ENCODE results near the gene CPLX1.
A peak's percentile ranks its signal among the peaks of the same experiment; 100 is the strongest.

The CPLX1 gene

DNA sequence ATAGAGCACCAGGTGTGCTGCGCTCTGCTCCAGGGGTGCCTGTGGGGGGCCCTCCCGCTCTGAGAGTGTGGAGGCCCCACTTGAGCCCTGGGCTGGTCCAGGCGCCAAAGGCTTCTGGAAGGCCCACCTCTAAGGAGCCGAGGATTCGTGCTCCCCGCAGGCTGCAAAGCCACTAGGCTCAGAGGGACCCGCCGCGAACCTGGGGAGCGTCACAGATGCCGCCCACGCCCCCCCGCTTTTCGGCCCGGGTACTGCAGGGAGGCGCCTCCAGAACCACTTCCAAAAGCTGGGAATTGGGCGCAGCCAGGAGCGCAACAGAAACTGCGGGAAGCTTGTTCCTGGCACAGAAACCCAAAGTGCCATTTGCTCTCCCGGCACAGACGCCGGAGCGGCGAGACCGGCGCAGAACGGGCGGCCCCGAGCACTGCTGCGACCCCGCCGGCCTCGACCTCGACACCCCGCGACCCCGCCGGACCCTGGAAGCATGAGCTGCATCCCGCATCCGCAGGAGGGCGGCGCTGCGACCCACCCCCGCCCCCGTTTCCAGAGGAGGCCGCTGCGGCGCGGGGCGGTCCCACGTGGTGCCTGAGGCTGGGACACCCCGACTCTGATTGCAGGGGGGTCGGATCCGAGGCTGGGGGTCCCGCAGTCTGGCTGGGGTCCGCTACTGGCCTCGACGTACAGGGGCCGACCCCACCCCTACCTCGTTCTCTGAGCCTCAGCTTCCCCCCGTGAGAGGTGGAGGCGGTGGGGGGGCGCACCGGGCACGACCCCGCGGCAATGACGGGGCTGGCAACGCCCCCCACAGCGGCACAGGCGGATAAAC lies 30.8 kb downstream of the CPLX1 start:
- TF ChIP-seq, protein P1, sequence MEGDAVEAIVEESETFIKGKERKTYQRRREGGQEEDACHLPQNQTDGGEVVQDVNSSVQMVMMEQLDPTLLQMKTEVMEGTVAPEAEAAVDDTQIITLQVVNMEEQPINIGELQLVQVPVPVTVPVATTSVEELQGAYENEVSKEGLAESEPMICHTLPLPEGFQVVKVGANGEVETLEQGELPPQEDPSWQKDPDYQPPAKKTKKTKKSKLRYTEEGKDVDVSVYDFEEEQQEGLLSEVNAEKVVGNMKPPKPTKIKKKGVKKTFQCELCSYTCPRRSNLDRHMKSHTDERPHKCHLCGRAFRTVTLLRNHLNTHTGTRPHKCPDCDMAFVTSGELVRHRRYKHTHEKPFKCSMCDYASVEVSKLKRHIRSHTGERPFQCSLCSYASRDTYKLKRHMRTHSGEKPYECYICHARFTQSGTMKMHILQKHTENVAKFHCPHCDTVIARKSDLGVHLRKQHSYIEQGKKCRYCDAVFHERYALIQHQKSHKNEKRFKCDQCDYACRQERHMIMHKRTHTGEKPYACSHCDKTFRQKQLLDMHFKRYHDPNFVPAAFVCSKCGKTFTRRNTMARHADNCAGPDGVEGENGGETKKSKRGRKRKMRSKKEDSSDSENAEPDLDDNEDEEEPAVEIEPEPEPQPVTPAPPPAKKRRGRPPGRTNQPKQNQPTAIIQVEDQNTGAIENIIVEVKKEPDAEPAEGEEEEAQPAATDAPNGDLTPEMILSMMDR (IDR thresholded peaks at IDR 0.05; ENCODE audit: borderline replicate concordance, control extremely low read depth, extremely low read depth, insufficient read depth, missing control alignments) = no peak
- in situ Hi-C loops (cut with MboI; ENCODE audit: low sequenced_read_pairs, unreplicated experiment) = no loop called here
- DNase-seq (ENCODE audit: low spot score) = no peak

DNA sequence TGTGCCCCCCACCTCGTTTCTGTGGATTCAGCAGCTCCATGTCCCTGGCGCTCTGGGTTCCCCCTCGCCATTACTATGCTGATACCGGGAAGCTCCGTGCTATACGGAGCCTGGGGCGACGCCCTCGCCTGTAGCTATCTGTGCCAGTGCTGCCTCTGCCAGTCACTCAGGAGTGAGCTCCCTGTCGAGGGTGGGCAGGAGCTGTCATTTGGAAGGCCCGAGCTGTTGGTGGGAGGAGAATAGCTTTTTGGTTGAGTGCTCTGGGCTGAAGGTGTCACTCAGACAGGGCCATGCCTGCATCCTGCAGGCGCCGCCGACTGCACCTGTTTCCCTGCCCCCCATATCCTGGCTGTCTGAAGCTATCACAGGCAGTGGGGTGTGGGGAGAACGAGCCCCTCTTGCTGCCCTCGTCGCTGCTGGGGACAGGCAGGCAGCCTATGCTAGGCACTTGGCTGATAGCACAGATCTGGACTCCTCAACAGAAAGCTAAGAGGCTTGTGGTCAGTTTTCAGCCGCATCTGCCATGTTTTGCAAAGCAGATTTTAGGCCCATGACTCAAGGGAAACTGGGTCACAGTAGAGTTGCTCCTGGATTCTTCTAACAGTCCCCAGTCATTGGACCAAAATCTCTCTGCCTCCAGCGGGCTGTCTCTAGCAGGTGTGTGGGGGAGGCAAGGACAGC lies 31.8 kb downstream of the CPLX1 start:
- no peak for DNase-seq (ENCODE audit: low spot score)

DNA sequence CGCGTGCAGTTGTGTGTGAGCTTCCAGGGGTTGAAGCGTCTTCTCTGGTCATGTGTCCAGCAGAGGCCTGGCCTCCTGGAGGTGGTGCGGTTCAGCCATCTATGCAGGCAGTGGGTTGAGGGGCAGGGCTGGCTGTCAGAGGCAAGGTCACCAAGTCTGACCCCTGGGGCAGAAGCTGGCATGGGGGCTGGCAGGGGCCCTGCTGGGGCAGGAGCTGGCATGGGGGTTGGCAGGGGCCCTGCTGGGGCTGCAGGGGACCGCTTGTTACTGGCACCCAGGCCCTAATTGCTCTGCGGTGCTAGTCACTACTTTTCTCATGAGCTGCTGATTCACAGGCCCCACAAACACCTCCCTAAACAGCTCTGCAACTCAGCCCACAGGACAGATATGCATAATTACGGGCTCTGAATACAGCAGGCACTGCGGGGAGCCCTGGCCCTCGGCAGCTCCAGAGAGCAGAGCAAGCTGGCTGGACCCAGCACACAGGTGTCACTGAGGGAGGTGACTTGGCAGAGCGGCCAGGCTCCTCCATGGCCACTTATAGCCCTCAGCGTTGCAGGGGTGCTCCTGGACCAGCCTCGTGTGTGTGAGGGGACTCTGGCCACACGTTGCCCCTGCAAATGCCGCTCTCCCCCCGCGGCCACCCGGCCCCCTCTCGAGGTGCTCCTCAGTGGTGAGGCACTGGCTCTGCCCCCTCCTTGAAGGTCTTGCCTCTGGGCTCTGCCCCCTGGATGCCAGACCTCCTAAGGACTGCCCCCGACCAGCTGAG lies 32.7 kb downstream of the CPLX1 start:
- no peak for DNase-seq (ENCODE audit: low spot score)
- in situ Hi-C loops (cut with MboI; ENCODE audit: low sequenced_read_pairs, unreplicated experiment) = no loop called here
- TF ChIP-seq, protein P1 (IDR thresholded peaks at IDR 0.05; ENCODE audit: borderline replicate concordance, control extremely low read depth, extremely low read depth, insufficient read depth, missing control alignments) = no peak

More for the DNA sequence above, 31.8 kb downstream of the CPLX1 start:
- TF ChIP-seq, protein P1 (IDR thresholded peaks at IDR 0.05; ENCODE audit: borderline replicate concordance, control extremely low read depth, extremely low read depth, insufficient read depth, missing control alignments) = no peak
- in situ Hi-C loops (cut with MboI; ENCODE audit: low sequenced_read_pairs, unreplicated experiment) = no loop called here

DNA sequence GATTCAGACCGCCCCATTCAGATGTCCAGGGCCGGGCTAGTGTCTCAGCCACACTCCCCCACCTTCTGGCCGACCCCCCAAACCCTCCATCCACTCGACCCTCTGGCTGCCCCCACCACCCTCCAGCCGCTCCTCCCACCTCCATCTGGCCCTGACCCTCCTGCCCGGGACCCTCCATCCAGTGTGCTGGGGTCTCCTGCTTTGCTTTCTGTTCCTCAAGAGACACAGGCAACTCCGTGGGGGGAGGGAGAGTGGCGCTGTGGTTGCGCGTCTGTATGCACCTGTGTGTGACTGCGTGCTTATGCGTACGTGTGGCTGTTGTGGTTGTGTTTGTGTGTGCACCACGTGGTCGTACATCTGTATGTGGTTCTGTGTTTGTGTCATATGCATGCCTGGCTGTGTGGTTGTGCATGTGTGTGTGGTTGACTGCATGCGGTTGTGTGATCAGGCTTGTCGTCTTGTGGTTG lies 33.3 kb downstream of the CPLX1 start:
- in situ Hi-C loops (cut with MboI; ENCODE audit: low sequenced_read_pairs, unreplicated experiment) = no loop called here
- DNase-seq (ENCODE audit: low spot score) = no peak
- TF ChIP-seq, protein P1 (IDR thresholded peaks at IDR 0.05; ENCODE audit: borderline replicate concordance, control extremely low read depth, extremely low read depth, insufficient read depth, missing control alignments) = no peak

DNA sequence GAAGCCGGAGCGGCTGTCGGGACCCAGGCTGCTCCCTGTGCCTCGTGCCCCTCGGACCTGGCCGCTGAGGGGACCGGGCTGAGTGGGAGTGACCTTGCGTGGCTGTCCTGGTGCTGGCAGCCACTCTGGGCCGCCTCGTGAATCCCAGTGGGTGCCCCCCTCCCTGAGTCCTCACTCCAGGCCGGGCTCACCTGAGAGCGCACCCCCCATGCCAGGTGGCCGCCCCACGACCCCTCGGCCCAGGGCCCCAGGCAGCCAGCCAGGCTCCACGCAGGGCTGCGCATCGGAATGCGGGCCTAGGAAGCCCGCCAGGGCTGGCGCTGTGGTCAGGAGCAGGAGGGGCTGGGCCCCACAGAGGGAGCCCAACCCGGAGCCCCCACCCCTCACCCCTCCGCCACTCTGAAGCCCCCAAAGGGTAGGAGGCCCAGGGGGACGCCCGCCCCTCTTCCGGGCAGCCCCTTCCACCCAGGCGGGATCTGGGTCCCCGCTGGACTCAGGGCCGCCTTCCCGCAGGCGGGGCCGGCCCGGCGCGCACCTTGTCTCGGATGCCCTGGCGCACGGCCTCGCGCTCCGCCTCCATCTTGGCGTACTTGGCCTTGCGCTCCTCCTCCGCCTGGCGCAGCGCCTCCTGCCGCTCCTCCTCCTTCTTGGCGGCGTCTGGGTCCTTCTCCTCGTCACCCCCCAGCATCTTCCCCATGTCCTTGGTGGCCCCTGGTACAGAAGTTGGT lies 33.9 kb downstream of the CPLX1 start:
- TF ChIP-seq, protein P1 (IDR thresholded peaks at IDR 0.05; ENCODE audit: borderline replicate concordance, control extremely low read depth, extremely low read depth, insufficient read depth, missing control alignments) = no peak
- peak; percentile 64 for DNase-seq (ENCODE audit: low spot score)
- in situ Hi-C loops (cut with MboI; ENCODE audit: low sequenced_read_pairs, unreplicated experiment) = no loop called here

Measured in GM13976 (cell line).